ENCODE data around the gene GAB1.
"Not testable (repeated sequence)": the region's sequence is repeated elsewhere in the genome, so short reads cannot be mapped to it uniquely, and the experiment has no call there.

Gene GAB1

DNA sequence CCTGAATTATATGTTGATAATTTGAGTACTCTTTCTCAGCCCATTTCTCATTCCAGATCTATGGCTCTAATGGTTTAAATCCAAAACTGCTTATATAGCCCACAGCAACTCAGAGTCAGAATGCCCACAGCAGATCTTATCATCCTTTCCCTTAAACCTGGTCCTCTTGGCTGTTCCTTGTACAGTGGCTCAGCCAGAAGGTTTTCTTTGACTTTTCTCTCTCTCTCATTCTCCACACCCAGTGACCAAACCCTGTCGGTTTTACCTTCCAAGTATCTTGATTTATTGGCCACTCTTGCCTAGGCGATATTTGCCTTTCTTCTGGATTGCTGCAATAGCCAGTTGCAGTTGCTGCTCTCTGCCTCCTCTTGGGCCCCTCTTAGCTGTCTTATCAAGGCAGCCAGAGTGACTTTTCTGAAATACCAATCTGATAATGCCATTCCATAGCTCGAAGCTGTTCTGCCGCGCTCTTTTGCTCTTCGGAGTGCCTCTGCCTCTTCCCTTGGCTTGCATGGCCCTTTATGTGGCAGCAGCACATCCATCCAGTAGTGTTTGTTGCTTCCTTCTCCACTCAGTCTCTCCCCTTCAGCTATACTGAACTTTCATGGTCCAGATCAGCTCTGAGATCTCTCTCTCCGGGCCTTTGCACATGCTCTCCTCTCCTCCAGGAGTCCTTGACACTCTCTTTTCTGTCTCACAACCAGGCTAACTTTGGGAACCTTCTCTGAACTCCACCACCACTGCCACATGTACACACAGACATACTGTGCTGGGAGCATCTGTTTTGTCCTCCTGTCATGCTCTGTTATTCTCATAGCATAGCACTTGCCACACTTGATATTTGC, 11.8 kb downstream of the GAB1 start:
- H3K27ac ChIP-seq: no peak overlapping the region
- POLR2A ChIA-PET (ENCODE audit: low non-redundant PET): no interaction called here
- no peak for DNase-seq (ENCODE audit: low spot score)
- CTCF ChIA-PET: no interaction called here
- TF ChIP-seq, protein P1, sequence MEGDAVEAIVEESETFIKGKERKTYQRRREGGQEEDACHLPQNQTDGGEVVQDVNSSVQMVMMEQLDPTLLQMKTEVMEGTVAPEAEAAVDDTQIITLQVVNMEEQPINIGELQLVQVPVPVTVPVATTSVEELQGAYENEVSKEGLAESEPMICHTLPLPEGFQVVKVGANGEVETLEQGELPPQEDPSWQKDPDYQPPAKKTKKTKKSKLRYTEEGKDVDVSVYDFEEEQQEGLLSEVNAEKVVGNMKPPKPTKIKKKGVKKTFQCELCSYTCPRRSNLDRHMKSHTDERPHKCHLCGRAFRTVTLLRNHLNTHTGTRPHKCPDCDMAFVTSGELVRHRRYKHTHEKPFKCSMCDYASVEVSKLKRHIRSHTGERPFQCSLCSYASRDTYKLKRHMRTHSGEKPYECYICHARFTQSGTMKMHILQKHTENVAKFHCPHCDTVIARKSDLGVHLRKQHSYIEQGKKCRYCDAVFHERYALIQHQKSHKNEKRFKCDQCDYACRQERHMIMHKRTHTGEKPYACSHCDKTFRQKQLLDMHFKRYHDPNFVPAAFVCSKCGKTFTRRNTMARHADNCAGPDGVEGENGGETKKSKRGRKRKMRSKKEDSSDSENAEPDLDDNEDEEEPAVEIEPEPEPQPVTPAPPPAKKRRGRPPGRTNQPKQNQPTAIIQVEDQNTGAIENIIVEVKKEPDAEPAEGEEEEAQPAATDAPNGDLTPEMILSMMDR (conservative IDR thresholded peaks at IDR 0.05; ENCODE audit: low read depth): no peak

DNA sequence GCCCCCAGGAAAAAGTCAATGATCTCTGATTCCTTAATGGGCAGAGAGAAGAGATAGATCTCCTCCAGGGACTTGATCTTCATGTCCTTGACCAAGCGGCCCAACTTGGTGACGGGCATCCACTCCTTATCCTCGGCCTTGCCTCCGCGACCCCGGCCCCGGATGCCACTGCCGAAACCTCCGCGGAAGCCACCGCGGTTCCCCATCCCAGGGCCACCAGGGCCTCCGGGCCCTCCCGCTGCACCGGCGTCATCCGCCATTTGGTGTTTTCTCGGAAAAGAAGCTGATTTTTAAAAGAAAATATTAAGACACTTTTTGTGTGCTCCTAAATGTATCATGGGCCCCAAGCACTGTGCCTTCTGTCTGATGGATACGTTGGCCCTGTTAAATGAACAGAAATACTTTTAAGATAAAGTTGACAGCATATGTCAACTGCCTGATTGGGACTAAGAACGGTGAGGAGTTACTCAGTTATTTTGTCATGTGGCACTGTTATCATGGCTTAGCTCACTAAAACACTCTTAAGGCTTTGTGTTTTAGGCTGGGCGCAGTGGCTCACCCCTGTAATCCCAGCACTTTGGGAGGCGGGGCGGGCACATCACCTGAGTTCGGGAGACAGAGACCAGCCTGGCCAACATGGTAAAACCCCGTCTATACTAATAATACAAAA, 13.3 kb downstream of the GAB1 start:
- H3K27ac ChIP-seq; POLR2A ChIA-PET (ENCODE audit: low non-redundant PET); DNase-seq (ENCODE audit: low spot score): not testable (repeated sequence)
- CTCF ChIA-PET: interaction anchor here (0.6 kb wide), 1 partner anchor 860 kb away, joined by 6 read pairs; no protein-coding TSS in a partner anchor

DNA sequence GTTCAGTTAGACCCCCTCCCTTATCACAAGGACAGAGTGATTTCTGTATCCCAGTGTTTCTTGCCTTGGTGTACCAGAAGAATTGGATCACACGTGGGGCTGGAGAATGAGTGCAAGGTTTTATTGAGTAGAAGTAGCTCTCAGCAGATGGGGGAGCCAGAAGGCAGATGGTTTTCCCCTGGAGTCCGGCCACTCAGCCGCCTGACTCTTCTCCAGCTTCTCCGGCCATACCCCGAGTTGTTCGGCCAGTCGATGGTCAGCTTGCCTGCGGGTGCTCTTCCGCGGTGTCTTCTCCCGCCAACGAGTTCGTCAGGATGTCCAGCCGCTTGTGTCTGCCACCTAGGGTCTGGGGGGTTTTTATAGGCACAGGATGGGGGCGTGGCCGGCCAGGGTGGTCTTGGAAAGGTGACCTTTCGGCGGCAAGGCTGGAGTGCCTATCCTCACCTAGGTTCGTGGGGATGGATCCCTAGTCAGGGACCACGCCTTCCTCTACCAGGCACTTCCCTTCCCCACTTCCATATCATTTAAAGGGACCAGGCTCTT, 14.5 kb downstream of the GAB1 start:
- TF ChIP-seq, protein P1 (conservative IDR thresholded peaks at IDR 0.05; ENCODE audit: low read depth): no peak
- ChIA-PET POLR2A (ENCODE audit: low non-redundant PET) (no interaction called here), CTCF (interaction anchor here (0.7 kb wide), 1 partner anchor 44 kb away, joined by 7 read pairs; no protein-coding TSS in a partner anchor)
- no peak for DNase-seq (ENCODE audit: low spot score)
- H3K27ac ChIP-seq: no peak overlapping the region

DNA sequence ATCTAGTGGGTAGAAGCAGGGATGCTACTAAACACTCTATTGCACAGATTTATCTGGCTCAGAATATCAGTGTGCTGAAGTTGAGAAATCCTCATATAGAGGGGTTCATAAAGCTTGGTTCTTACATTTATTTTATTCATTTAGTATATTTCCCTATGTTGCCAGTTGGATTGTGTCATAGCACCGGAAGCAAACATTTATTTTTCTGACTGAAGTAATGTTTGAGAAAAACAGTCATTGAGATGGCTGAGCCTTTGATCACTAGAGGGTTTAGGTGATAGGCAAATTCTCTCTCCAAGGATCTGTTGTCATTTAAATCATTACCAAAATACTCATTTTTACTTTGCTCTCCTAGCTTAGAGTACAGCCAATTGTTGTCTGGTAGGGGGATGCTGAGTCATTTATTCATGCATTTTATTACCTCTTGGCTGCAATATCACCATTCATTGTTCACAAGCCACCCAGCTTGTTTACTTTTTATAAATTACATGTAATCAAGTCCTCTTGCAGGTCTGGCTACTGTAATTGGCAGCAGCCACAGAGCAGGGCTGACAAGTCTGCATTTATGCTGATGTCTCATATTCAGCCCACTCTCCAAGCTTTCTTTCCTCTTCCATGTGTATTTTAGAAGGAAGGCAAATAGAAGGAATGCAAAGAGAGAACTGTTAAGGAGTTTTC, 15.2 kb downstream of the GAB1 start:
- no peak overlapping the region for H3K27ac ChIP-seq
- TF ChIP-seq, protein P1 (conservative IDR thresholded peaks at IDR 0.05; ENCODE audit: low read depth): no peak
- ChIA-PET CTCF (interaction anchor here (0.6 kb wide), 1 partner anchor 131 kb away, joined by 3 read pairs; no protein-coding TSS in a partner anchor), POLR2A (ENCODE audit: low non-redundant PET) (no interaction called here)
- DNase-seq (ENCODE audit: low spot score): no peak

DNA sequence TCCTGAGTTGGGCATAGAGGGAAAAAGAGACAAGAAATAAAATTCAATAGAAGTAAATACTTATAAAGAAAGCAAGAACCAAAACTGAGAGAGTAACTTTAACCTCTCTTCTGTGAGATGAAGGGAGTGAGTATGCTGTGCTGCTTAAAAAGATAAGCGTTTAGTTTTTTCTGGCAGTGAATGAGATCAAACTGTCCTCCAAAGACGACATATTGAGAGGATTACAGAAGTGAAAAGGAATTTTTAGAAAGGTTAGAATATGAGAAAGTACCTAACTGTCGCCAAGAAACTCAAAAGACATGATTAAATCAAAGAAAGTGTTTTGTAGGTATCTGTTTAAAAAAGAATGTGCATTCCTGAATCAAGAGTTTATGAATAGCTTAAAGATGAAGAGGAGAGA, 16.0 kb downstream of the GAB1 start:
- POLR2A ChIA-PET (ENCODE audit: low non-redundant PET): no interaction called here
- no peak overlapping the region for H3K27ac ChIP-seq
- TF ChIP-seq, protein P1 (conservative IDR thresholded peaks at IDR 0.05; ENCODE audit: low read depth): no peak
- CTCF ChIA-PET: interaction anchor here (0.6 kb wide), 1 partner anchor 132 kb away, joined by 3 read pairs; no protein-coding TSS in a partner anchor
- no peak for DNase-seq (ENCODE audit: low spot score)

DNA sequence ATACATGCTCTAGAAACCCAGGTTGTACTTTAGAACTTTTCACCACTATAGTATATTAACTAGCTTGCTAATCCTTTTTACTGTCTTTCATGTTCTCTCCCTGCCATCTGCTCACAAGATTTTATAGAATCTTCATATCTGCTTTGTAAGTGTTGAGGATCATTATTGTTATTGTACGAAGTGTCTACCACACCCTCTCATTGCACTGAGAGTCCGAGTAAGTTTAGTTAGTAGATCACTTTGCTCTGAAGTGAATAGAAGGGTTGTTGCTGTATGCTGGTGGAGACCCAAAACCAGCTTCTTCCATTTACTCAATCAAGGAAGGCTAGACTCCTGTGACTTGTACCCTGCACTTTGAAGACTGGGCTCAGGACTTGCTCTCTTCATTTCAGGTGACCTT, 17.1 kb downstream of the GAB1 start:
- TF ChIP-seq, protein P1 (conservative IDR thresholded peaks at IDR 0.05; ENCODE audit: low read depth): no peak
- no peak overlapping the region for H3K27ac ChIP-seq
- ChIA-PET POLR2A (ENCODE audit: low non-redundant PET) (interaction anchor here (0.7 kb wide), 1 partner anchor 17 kb away, joined by 7 read pairs; the partner anchor contains the start of gene GAB1), CTCF (no interaction called here)
- DNase-seq (ENCODE audit: low spot score): no peak
